Calu3 (cell line): ENCODE data around the gene NR1I3. TPM values are rescaled to one million over a fixed set of nuclear protein-coding genes. Genes with fewer than 3 reads are reported as not detected.

ENCODE experiments used
- BruUV-seq: library from RNA; stranded (reverse); fragments of 400-500 nt; replicated peaks from 2 replicates; lab custom pipeline; 2021; lab: Mats Ljungman, UMichigan
- CTCF ChIA-PET: fragments of 300-600 bp; sonication (Branson Sonifier 250); formaldehyde crosslinking; loops from one replicate; lab custom pipeline; 2022; ENCODE audit warnings: antibody characterized with exemption; lab: Charles Lee
- DNase-seq: peaks from one replicate; pipeline ENCODE4 v3.0.0; 2022
- H3K27ac Mint-ChIP-seq: one replicate; pipeline ENCODE4 v1.8.0; 2022; ENCODE audit warnings: mixed read lengths; ENCODE audit not compliant: unreplicated experiment
- H3K27me3 Mint-ChIP-seq: one replicate; pipeline ENCODE4 v1.8.0; 2022; ENCODE audit warnings: mixed read lengths; ENCODE audit not compliant: unreplicated experiment
- H3K36me3 Mint-ChIP-seq: one replicate; pipeline ENCODE4 v1.8.0; 2022; ENCODE audit warnings: mild to moderate bottlenecking, moderate library complexity, mixed read lengths; ENCODE audit not compliant: insufficient read depth, unreplicated experiment
- H3K4me1 Mint-ChIP-seq: one replicate; pipeline ENCODE4 v1.8.0; 2022; ENCODE audit warnings: mild to moderate bottlenecking, low read depth, mixed read lengths; ENCODE audit not compliant: unreplicated experiment
- H3K4me3 Mint-ChIP-seq: one replicate; pipeline ENCODE4 v1.8.0; 2022; ENCODE audit warnings: mild to moderate bottlenecking, low read depth, moderate library complexity, mixed read lengths; ENCODE audit not compliant: unreplicated experiment
- H3K9me3 Mint-ChIP-seq: one replicate; pipeline ENCODE4 v1.8.0; 2022; ENCODE audit warnings: low read depth, mixed read lengths; ENCODE audit not compliant: unreplicated experiment
- CTCF ChIP-seq: fragments of 200-600 bp; IDR thresholded peaks from one replicate; pipeline ENCODE4 v1.8.0; 2022; ENCODE audit warnings: antibody characterized with exemption; ENCODE audit not compliant: unreplicated experiment
- intact Hi-C: fragments of 100-400 bp; cut with micrococcal nuclease; formaldehyde crosslinking; loops from one replicate; pipeline ENCODE4 v1.10.0; 2022; ENCODE audit not compliant: unreplicated experiment
- total RNA-seq: library from RNA; stranded (reverse); gene quantifications from 2 replicates; pipeline ENCODE4 v1.2.3, GENCODE V29; 2022

NR1I3 gene
- total RNA-seq, 1 experiment from 2014 or later: not detected

GRCh38 chr1:161282991-161283390 is 45.0 kb upstream of the NR1I3 start:
- Mint-ChIP-seq H3K4me1 (no peaks in the 10 kb centered on the region), H3K36me3 (no peaks in the 10 kb centered on the region), H3K4me3 (no peak overlapping the region), H3K27me3 (peaks cover 85% of the 10 kb centered on the region), H3K9me3 (no peaks in the 10 kb centered on the region), H3K27ac (no peak overlapping the region)
- CTCF ChIA-PET: interaction anchor here (0.6 kb wide), 1 partner anchor 8 kb away, joined by 5 read pairs; no protein-coding TSS in a partner anchor
- TF ChIP-seq CTCF: no peak
- DNase-seq: no peak
- no TSS peak for BruUV-seq
- intact Hi-C loops: no loop called here

GRCh38 chr1:161274874-161275273 is 36.9 kb upstream of the NR1I3 start:
- H3K36me3 Mint-ChIP-seq: no peaks in the 10 kb centered on the region
- BruUV-seq: no TSS peak
- no peaks in the 10 kb centered on the region for H3K9me3 Mint-ChIP-seq
- no peak overlapping the region for H3K4me3 Mint-ChIP-seq
- DNase-seq: no peak
- intact Hi-C loops: no loop called here
- no peak overlapping the region for H3K27ac Mint-ChIP-seq
- CTCF ChIA-PET: interaction anchor here (0.9 kb wide), 1 partner anchor 73 kb away, joined by 4 read pairs; the partner anchor contains the start of gene NDUFS2
- no peak for TF ChIP-seq CTCF
- H3K4me1 Mint-ChIP-seq: no peaks in the 10 kb centered on the region
- H3K27me3 Mint-ChIP-seq: peaks cover 64% of the 10 kb centered on the region

- no TSS peak for BruUV-seq
- no peaks in the 10 kb centered on the region for H3K9me3 Mint-ChIP-seq
- intact Hi-C loops: no loop called here
- H3K36me3 Mint-ChIP-seq: no peaks in the 10 kb centered on the region
- CTCF ChIA-PET: no interaction called here
- no peak for DNase-seq
- no peak overlapping the region for H3K4me3 Mint-ChIP-seq
- H3K4me1 Mint-ChIP-seq: no peaks in the 10 kb centered on the region
- TF ChIP-seq CTCF: no peak
- no peak overlapping the region for H3K27ac Mint-ChIP-seq
- H3K27me3 Mint-ChIP-seq: peaks cover 50% of the 10 kb centered on the region
These were observed 35.4 kb upstream of the NR1I3 start for GRCh38 chr1:161273402-161273801.

GRCh38 chr1:161267321-161267720 is 29.3 kb upstream of the NR1I3 start:
- no peaks in the 10 kb centered on the region for H3K36me3 Mint-ChIP-seq
- CTCF ChIA-PET: no interaction called here
- no peaks in the 10 kb centered on the region for H3K4me1 Mint-ChIP-seq
- H3K9me3 Mint-ChIP-seq: no peaks in the 10 kb centered on the region
- no peak for DNase-seq
- TF ChIP-seq CTCF: no peak
- H3K27ac Mint-ChIP-seq: no peak overlapping the region
- H3K27me3 Mint-ChIP-seq: peaks cover 41% of the 10 kb centered on the region
- intact Hi-C loops: no loop called here
- BruUV-seq: no TSS peak
- no peak overlapping the region for H3K4me3 Mint-ChIP-seq
